Memory B cell (primary cell): ENCODE measurements around the gene ESPL1.

Source experiments
- ATAC-seq: fragments of 150-1000 bp; cut with Tn5 transposase; 2 replicates; pipeline ENCODE4 v1.10.0; 2021; ENCODE audit warnings: low read depth, mild to moderate bottlenecking, moderate library complexity
- DNase-seq, 2 donors: peaks; one replicate each; pipeline ENCODE4 v3.0.0; 2022; ENCODE audit warnings: low spot score in 2 of 2
- H3K27ac Mint-ChIP-seq: one replicate; pipeline ENCODE4 v1.8.0; 2022; ENCODE audit warnings: mild to moderate bottlenecking, moderate library complexity, mixed read lengths
- H3K27me3 Mint-ChIP-seq: one replicate; pipeline ENCODE4 v1.8.0; 2022; ENCODE audit warnings: mixed read lengths
- H3K36me3 Mint-ChIP-seq: one replicate; pipeline ENCODE4 v1.8.0; 2022; ENCODE audit warnings: mild to moderate bottlenecking, mixed read lengths
- H3K4me1 Mint-ChIP-seq: one replicate; pipeline ENCODE4 v1.8.0; 2022; ENCODE audit warnings: mixed read lengths
- H3K4me3 Mint-ChIP-seq: one replicate; pipeline ENCODE4 v1.8.0; 2022; ENCODE audit warnings: mild to moderate bottlenecking, moderate library complexity, mixed read lengths
- H3K9me3 Mint-ChIP-seq: one replicate; pipeline ENCODE4 v1.8.0; 2022; ENCODE audit warnings: mixed read lengths

Gene ESPL1

DNA sequence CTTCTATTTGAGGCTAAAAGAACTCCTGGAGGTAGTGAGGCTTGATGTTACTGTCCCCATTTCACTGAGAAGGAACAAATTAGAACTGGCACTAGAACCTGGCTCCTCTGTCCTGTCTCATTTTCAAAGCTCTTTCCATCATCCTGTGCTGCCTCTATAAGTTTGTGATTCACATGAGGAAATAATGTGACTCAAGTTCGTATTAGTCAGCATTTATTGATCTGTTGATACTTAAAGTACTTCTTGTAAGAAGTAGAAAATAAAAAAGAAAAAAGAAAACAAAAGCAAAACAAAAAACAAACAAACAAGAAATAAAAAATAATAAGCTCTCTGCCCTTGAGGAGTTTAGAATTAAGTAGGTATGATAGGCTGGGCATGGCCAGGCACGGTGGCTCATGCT, 2.3 kb upstream of the ESPL1 start:
- DNase-seq (no peak), ATAC-seq (no peak)
- H3K9me3 Mint-ChIP-seq = no peaks in the 10 kb centered on the region
- peaks cover 16% of the 10 kb centered on the region for H3K4me1 Mint-ChIP-seq
- H3K36me3 Mint-ChIP-seq = no peaks in the 10 kb centered on the region
- H3K27ac Mint-ChIP-seq = no peak overlapping the region
- no peak overlapping the region for H3K4me3 Mint-ChIP-seq
- no peaks in the 10 kb centered on the region for H3K27me3 Mint-ChIP-seq

DNA sequence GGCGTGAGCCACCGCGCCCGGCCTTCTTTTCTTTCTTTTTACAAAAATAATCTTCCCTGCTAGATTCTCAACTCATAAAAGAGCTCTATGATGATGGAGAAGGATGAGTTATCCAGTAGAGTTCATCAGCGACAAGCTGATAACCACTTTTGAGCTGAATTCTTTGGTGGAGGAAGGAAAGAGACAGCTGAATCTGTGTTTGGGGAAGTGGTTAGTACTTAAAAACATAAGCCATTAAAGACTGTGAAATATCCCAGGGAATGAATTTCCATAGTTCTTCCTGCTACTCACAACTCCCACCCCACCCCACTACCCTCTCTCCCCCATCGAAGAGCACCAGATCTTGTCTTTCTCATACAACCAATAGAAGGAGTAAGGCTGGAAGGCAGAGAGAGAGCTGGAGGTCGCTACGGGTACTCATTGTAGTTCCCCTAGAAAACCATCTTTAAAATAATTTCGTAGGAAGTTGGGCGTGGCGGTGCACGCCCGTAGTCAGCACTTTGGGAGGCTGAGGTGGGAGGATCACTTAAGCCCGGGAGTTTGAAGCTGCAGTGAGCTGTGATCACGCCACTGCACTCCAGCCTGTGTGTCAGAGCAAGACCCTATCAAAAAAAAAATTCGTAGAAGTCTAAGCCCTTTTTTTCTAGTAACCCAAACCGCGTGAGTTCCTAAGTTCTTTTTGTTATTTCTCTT, 647 bp upstream of the ESPL1 start:
- H3K4me3 Mint-ChIP-seq = peak overlapping the region; percentile 98
- H3K4me1 Mint-ChIP-seq = peaks cover 16% of the 10 kb centered on the region
- H3K36me3 Mint-ChIP-seq = no peaks in the 10 kb centered on the region
- DNase-seq (no peak), ATAC-seq (peak; percentile 20)
- no peaks in the 10 kb centered on the region for H3K27me3 Mint-ChIP-seq
- H3K27ac Mint-ChIP-seq = peak overlapping the region; percentile 95
- no peaks in the 10 kb centered on the region for H3K9me3 Mint-ChIP-seq

DNA sequence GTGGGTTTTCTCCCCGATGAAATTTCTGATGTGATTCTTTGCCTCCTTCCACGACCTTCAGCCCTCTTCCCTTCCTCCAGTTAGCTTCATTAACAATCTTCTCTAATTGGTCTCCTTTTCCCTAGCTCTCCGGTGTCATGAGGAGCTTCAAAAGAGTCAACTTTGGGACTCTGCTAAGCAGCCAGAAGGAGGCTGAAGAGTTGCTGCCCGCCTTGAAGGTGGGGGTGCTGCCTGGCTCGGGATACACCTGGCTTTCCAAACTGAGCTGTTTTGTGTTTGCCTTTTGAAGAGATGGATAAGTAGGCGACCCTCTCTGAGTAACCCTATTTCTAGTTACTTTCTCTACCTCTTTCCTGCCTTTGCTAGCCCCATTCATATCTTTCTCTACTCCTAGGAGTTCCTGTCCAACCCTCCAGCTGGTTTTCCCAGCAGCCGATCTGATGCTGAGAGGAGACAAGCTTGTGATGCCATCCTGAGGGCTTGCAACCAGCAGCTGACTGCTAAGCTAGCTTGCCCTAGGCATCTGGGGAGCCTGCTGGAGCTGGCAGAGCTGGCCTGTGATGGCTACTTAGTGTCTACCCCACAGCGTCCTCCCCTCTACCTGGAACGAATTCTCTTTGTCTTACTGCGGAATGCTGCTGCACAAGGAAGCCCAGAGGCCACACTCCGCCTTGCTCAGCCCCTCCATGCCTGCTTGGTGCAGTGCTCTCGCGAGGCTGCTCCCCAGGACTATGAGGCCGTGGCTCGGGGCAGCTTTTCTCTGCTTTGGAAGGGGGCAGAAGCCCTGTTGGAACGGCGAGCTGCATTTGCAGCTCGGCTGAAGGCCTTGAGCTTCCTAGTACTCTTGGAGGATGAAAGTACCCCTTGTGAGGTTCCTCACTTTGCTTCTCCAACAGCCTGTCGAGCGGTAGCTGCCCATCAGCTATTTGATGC, 797 bp downstream of the ESPL1 start:
- Mint-ChIP-seq H3K36me3 (no peaks in the 10 kb centered on the region), H3K9me3 (no peaks in the 10 kb centered on the region), H3K4me3 (peak overlapping the region; percentile 98), H3K4me1 (peaks cover 16% of the 10 kb centered on the region), H3K27me3 (no peaks in the 10 kb centered on the region), H3K27ac (peak overlapping the region; percentile 95)
- DNase-seq (no peak), ATAC-seq (no peak)

DNA sequence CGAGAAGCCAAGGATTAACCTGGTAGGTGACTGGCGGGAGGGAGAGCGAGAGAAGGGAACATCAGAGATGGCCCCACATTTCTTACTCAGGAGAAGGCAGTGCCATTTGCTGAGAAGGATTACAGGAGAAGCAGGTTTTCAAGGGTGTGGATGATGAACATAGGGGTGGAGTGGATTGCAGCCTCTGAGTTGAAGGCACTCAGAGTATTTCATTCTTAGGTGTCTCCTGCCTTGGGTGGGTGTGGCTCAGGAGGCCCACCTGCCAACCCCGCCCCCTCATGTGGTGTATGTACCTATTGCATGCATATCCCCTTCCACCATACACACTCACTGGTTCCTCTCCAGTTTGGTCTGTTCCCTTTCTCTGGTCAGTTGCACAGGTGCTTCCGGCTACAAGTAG, 6.3 kb downstream of the ESPL1 start:
- no peak overlapping the region for H3K4me3 Mint-ChIP-seq

DNA sequence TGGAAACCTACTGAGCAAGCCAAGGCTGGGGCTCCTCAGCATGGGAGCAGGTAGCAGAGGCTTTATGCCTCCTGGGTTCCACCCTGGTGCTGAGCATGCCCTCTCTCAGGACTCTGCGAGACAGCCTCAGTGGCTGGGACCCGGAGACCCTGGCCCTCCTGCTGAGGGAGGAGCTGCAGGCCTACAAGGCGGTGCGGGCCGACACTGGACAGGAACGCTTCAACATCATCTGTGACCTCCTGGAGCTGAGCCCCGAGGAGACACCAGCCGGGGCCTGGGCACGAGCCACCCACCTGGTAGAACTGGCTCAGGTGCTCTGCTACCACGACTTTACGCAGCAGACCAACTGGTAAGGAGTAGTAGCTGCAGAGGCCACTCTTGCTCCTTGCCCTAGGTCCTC, 8.4 kb downstream of the ESPL1 start:
- DNase-seq (no peak), ATAC-seq (no peak)
- Mint-ChIP-seq H3K36me3 (no peaks in the 10 kb centered on the region), H3K4me3 (no peak overlapping the region), H3K27me3 (no peaks in the 10 kb centered on the region), H3K9me3 (no peaks in the 10 kb centered on the region), H3K27ac (no peak overlapping the region), H3K4me1 (no peaks in the 10 kb centered on the region)

More for the DNA sequence above, 6.3 kb downstream of the ESPL1 start:
- Mint-ChIP-seq H3K36me3 (no peaks in the 10 kb centered on the region), H3K4me1 (no peaks in the 10 kb centered on the region), H3K27ac (no peak overlapping the region), H3K27me3 (no peaks in the 10 kb centered on the region), H3K9me3 (no peaks in the 10 kb centered on the region)
- no peak for ATAC-seq
- DNase-seq = no peak

DNA sequence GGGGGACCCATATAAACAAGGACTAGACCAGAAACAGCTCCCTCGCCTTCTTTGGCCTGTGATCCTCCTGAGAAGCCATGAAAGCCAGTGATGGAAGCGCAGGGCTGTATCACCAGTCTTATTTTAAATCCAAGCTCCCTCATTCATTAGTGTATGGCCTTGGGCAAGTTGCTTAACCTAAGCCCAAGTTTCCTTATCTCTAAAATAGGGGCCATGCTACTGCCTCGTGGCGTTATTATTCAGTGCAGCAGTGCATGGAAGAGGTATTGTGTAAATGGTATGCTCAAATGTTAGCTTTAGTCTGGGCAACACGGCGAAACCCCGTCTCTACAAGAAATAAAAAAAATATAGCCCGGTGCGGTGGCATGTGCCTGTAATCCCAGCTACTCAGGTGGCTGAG, 9.9 kb downstream of the ESPL1 start:
- H3K27me3 Mint-ChIP-seq = no peaks in the 10 kb centered on the region
- H3K27ac Mint-ChIP-seq = no peak overlapping the region
- no peak overlapping the region for H3K4me3 Mint-ChIP-seq
- ATAC-seq (no peak), DNase-seq (no peak)
- H3K9me3 Mint-ChIP-seq = no peaks in the 10 kb centered on the region
- H3K36me3 Mint-ChIP-seq = no peaks in the 10 kb centered on the region
- no peaks in the 10 kb centered on the region for H3K4me1 Mint-ChIP-seq

DNA sequence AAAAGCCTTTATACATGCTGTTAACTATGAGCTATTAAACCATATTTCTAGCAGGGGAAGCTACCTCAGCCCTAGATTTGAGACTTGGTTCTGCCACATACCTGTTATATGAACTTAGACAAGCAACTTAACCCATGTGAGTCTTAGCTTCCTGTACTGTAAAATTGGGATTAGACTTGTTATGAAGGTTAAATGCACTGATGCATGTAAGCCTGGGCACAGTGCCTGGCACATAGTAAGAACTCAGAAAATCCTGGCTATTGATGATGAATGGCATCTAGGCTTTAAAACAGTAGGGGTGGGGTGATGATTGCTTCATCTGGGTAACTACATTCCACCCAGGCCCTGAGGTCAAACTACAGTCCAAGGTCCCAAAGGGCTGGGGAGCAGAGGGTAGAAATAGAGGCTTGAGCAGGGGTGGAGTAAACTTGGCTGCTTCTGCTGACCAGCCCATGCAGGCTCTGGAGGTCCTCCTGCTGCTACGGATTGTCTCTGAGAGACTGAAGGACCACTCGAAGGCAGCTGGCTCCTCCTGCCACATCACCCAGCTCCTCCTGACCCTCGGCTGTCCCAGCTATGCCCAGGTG, 11.3 kb downstream of the ESPL1 start:
- Mint-ChIP-seq H3K27me3 (no peaks in the 10 kb centered on the region), H3K27ac (no peak overlapping the region), H3K36me3 (no peaks in the 10 kb centered on the region), H3K9me3 (no peaks in the 10 kb centered on the region), H3K4me1 (no peaks in the 10 kb centered on the region), H3K4me3 (no peak overlapping the region)
- ATAC-seq (no peak), DNase-seq (no peak)

DNA sequence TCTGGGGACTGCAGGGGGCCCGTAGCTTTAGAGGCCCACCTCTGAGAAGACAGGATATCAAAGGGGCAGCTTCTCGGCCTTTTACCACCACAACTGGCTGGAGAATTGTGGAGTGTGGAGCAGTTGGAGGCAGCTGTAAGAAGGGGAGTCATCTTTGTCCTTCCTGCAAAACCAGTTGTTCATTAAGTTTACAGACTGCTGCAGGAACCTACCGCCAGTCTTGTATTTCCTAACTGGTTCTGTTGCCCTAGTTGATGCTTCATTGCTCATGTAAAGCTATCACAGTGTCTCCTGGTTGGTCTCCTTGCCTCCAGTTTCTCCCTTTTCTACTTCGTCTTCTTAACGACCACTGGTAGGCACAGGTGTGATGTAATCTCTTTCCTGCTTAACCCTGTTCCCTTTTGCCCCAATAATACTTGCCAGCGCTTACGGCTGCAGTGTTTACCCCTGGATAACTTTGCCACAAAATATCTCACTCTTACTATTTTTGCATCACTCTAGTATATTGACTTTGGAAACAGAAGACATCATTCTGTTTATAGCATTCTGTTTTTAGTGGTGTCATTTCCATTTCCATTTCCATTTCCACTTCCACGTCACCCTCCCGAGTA, 11.9 kb downstream of the ESPL1 start:
- no peak for DNase-seq
- no peaks in the 10 kb centered on the region for H3K27me3 Mint-ChIP-seq
- no peak for ATAC-seq
- H3K36me3 Mint-ChIP-seq = no peaks in the 10 kb centered on the region
- H3K9me3 Mint-ChIP-seq = no peaks in the 10 kb centered on the region
- H3K4me3 Mint-ChIP-seq = no peak overlapping the region
- no peaks in the 10 kb centered on the region for H3K4me1 Mint-ChIP-seq
- no peak overlapping the region for H3K27ac Mint-ChIP-seq

DNA sequence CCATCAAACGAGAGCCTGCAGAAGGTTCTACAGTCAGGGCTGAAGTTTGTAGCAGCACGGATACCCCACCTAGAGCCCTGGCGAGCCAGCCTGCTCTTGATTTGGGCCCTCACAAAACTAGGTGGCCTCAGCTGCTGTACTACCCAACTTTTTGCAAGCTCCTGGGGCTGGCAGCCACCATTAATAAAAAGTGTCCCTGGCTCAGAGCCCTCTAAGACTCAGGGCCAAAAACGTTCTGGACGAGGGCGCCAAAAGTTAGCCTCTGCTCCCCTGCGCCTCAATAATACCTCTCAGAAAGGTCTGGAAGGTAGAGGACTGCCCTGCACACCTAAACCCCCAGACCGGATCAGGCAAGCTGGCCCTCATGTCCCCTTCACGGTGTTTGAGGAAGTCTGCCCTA, 18.3 kb downstream of the ESPL1 start:
- Mint-ChIP-seq H3K27me3 (no peaks in the 10 kb centered on the region), H3K36me3 (no peaks in the 10 kb centered on the region)

DNA sequence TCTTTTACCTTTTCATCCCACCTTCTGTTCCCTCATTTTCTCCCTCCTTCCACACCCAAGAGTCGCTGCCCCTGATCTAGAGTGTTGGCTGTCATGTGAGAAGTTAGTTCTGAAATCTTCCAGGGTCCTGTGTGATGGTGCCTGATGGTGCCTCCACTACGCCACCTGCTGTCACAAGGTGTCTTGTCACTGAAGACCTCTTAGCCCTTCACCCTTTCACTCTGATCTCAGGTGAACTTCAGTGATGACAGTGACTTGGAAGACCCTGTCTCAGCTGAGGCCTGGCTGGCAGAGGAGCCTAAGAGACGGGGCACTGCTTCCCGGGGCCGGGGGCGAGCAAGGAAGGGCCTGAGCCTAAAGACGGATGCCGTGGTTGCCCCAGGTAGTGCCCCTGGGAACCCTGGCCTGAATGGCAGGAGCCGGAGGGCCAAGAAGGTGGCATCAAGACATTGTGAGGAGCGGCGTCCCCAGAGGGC, 19.7 kb downstream of the ESPL1 start:
- Mint-ChIP-seq H3K4me3 (no peak overlapping the region), H3K36me3 (no peaks in the 10 kb centered on the region), H3K4me1 (peaks cover 7% of the 10 kb centered on the region), H3K9me3 (no peaks in the 10 kb centered on the region), H3K27me3 (no peaks in the 10 kb centered on the region), H3K27ac (peak overlapping the region; percentile 9)
- DNase-seq (peak; percentile 70 to 71), ATAC-seq (peak; percentile 99)

More for the DNA sequence above, 18.3 kb downstream of the ESPL1 start:
- H3K4me1 Mint-ChIP-seq = peaks cover 7% of the 10 kb centered on the region
- H3K4me3 Mint-ChIP-seq = no peak overlapping the region
- H3K27ac Mint-ChIP-seq = no peak overlapping the region
- ATAC-seq (no peak), DNase-seq (no peak)
- no peaks in the 10 kb centered on the region for H3K9me3 Mint-ChIP-seq

DNA sequence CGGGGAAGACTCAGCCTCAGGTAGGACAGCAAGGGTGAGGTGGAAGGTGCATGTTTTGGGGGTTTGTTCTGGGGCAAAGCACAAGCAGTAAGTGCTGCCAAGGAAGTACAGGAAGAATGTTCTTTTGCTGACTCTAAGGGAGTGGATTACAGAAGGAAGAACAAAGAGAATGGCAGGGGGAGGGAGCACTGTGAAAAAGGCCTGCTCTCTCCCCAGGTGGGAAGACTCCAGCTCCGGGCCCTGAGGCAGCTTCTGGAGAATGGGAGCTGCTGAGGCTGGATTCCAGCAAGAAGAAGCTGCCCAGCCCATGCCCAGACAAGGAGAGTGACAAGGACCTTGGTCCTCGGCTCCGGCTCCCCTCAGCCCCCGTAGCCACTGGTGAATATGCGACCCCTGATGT, 20.2 kb downstream of the ESPL1 start:
- DNase-seq (no peak), ATAC-seq (no peak)
- Mint-ChIP-seq H3K27ac (no peak overlapping the region), H3K9me3 (no peaks in the 10 kb centered on the region), H3K27me3 (no peaks in the 10 kb centered on the region), H3K4me1 (peaks cover 7% of the 10 kb centered on the region), H3K36me3 (no peaks in the 10 kb centered on the region), H3K4me3 (no peak overlapping the region)

DNA sequence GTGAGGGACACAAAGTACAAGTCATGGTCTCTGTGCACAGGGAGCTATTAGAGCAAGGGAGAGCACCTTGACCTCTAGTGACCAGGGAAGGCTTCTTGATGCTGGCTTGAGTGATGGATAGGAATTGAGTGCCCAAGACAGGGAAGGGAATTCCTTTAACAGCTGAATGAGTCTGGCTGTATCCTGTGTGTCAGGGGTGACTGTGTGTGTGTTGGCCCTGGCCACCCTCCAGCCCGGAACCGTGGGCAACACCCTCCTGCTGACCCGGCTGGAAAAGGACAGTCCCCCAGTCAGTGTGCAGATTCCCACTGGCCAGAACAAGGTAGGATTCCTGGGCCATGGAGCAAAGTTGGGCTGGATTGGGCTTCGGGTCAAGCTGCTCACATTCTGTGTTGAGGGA, 21.8 kb downstream of the ESPL1 start:
- DNase-seq (no peak), ATAC-seq (no peak)
- H3K4me3 Mint-ChIP-seq = no peak overlapping the region
- H3K27me3 Mint-ChIP-seq = no peaks in the 10 kb centered on the region
- no peaks in the 10 kb centered on the region for H3K9me3 Mint-ChIP-seq
- peaks cover 7% of the 10 kb centered on the region for H3K4me1 Mint-ChIP-seq
- no peaks in the 10 kb centered on the region for H3K36me3 Mint-ChIP-seq
- no peak overlapping the region for H3K27ac Mint-ChIP-seq

DNA sequence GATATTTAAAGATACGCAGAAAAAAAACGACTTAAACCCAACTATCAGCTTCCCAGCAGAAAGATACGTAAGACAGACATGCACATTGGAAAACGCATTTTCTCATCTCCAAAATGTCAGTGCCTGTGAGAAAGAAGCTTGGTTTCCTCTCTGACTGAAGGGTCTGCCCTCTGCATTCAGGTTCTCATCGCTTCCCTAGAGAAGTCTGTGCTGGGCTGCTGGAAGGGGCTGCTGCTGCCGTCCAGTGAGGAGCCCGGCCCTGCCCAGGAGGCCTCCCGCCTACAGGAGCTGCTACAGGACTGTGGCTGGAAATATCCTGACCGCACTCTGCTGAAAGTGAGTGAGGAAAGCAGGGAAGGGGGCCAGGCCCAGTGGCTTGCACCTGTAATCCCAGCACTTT, 22.6 kb downstream of the ESPL1 start:
- ATAC-seq (no peak), DNase-seq (no peak)
- H3K27ac Mint-ChIP-seq = no peak overlapping the region
- no peaks in the 10 kb centered on the region for H3K27me3 Mint-ChIP-seq
- no peaks in the 10 kb centered on the region for H3K9me3 Mint-ChIP-seq
- H3K36me3 Mint-ChIP-seq = no peaks in the 10 kb centered on the region
- peaks cover 7% of the 10 kb centered on the region for H3K4me1 Mint-ChIP-seq
- no peak overlapping the region for H3K4me3 Mint-ChIP-seq

DNA sequence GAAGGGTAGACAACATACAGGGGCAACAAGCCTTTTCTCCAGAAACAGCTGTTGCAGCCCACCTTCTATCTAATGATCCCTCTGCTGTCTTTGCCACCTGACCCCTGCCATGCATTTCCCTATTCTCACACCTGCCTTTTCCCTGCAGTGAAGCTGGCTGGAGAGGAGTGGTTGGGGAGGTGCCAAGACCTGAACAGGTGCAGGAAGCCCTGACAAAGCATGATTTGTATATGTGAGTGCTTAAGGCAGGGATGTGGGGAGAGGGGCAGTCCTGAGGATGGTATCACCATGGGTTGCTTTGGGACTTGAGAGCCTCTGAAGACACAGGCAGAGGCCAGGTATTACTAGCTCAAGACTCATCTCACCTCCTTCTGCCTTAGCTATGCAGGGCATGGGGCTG, 24.3 kb downstream of the ESPL1 start:
- peaks cover 8% of the 10 kb centered on the region for H3K4me1 Mint-ChIP-seq
- H3K27ac Mint-ChIP-seq = no peak overlapping the region
- no peaks in the 10 kb centered on the region for H3K36me3 Mint-ChIP-seq
- ATAC-seq (no peak), DNase-seq (no peak)
- H3K4me3 Mint-ChIP-seq = no peak overlapping the region
- H3K27me3 Mint-ChIP-seq = no peaks in the 10 kb centered on the region
- H3K9me3 Mint-ChIP-seq = no peaks in the 10 kb centered on the region
